T-helper 17 cell (primary cell): ENCODE data around the gene PANK2. TPM values are rescaled to one million over a fixed set of nuclear protein-coding genes. Genes with fewer than 3 reads are reported as not detected.
"Not testable (repeated sequence)": the region's sequence is repeated elsewhere in the genome, so short reads cannot be mapped to it uniquely, and the experiment has no call there.

ENCODE experiments used
- ATAC-seq: fragments of 150-1000 bp; cut with Tn5 transposase; 2 replicates; pipeline ENCODE4 v1.10.0; 2021; ENCODE audit warnings: mild to moderate bottlenecking, moderate library complexity
- DNase-seq, 3 donors: peaks; one replicate each; pipeline versions ENCODE4 v3.0.0 to v3.0.0-alpha.2; 2020 to 2021
- H3K9me3 ChIP-seq: one replicate; pipeline ENCODE4 v1.7.0; 2013; ENCODE audit warnings: low read length, mild to moderate bottlenecking; ENCODE audit not compliant: control insufficient read depth, poor library complexity, severe bottlenecking
- H3K27ac Mint-ChIP-seq: one replicate; pipeline ENCODE4 v1.8.0; 2022; ENCODE audit warnings: mild to moderate bottlenecking, moderate library complexity, mixed read lengths
- H3K27me3 Mint-ChIP-seq: one replicate; pipeline ENCODE4 v1.8.0; 2022; ENCODE audit warnings: mixed read lengths
- H3K36me3 Mint-ChIP-seq: one replicate; pipeline ENCODE4 v1.8.0; 2022; ENCODE audit warnings: low read depth, mixed read lengths
- H3K4me1 Mint-ChIP-seq: one replicate; pipeline ENCODE4 v1.8.0; 2022; ENCODE audit warnings: mild to moderate bottlenecking, mixed read lengths
- H3K4me3 Mint-ChIP-seq: one replicate; pipeline ENCODE4 v1.8.0; 2022; ENCODE audit warnings: mild to moderate bottlenecking, moderate library complexity, mixed read lengths
- total RNA-seq, 4 donors: library from RNA in 2 of 4; stranded (reverse) in 2 of 4; gene quantifications; one replicate each; pipeline ENCODE4 v1.2.3 and lab custom pipeline; 2022 to 2026

The PANK2 gene
- 10 to 100 TPM; 47.2 to 53.0 TPM for total RNA-seq
- total RNA-seq (lab: John Stamatoyannopoulos, UW), result 79.3 to 130 reads per million in 2 donors

DNA sequence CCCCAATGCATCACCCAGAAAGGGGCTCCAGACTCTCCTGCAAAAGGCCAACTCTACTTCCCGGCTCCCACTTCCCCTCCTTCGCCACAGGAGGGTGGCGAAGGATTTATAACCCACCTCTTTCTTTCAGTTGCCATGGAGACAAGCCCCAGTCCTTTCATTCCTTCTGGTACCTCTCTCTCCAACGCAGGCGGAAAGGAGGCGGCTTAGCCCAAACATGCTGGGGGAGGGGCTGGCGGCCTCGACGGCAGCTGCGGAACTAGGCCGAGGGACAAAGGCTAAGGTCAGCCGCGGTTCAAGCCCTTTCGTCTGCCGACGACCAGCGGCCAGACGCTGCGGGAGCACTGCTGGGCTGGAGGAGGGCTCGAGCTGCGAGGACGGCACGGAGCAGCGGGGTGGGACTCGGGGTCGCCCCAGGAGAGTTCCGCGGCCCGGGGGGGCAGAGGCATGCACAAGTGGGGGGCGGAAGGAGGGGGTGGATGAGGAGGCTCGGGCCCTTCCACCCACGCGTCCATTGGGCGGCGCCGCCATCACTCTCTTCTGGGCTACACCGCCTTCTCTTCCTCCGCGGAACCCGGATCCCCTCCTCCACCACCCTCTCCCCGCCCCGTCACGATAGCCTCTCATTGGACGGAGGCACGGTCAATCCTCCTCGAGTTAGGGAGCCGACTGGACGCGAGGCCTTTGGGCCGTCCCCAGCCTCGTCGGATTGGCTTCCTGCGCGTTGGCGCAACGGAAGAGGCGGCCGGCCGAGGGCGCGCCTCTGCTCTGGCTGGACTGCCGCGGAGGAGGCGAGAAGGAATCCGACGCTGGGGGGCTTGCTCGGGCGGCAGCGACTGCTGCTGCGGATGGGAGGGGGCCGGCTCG is at the start of gene PANK2:
Gene PANK2, plus strand, starts transcription at position 766 of the 867 bp plus-strand sequence.
- peak; percentile 88 to 95 (median 93) for DNase-seq
- Mint-ChIP-seq H3K4me1 (peaks cover 41% of the 10 kb centered on the region), H3K27me3 (no peaks in the 10 kb centered on the region), H3K27ac (peak within 1 kb of the TSS; percentile 99), H3K4me3 (peak within 1 kb of the TSS; percentile 99), H3K36me3 (peaks cover 8% of the 10 kb centered on the region)
- H3K9me3 ChIP-seq, result no peaks in the 10 kb centered on the region
- peak; percentile 97 for ATAC-seq

DNA sequence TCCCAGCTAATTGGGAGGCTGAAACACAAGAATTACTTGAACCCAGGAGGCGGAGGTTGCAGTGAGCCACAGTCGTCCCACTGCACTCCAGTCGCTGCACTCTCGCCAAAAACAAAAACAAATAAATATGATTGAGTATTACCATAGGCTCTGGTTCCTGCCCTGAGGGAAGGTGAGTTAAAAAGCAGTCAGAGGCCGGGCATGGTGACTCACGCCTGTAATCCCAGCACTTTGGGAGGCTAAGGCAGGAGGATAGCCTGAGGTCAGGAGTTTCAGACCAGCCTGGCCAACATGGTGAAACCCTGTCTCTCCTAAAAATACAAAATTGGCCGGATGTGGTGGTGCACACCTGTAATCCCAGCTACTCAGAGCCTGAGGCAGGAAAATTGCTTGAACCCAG is 49.0 kb upstream of the PANK2 start:
- not testable (repeated sequence) for H3K27ac Mint-ChIP-seq, H3K36me3 Mint-ChIP-seq, H3K27me3 Mint-ChIP-seq, H3K4me3 Mint-ChIP-seq, H3K9me3 ChIP-seq, ATAC-seq, H3K4me1 Mint-ChIP-seq, DNase-seq

GRCh38 chr20:3842348-3842930 is 46.7 kb upstream of the PANK2 start:
- Mint-ChIP-seq H3K27me3 (no peaks in the 10 kb centered on the region), H3K27ac (no peak overlapping the region), H3K4me1 (peaks cover 7% of the 10 kb centered on the region), H3K36me3 (peaks cover 2% of the 10 kb centered on the region), H3K4me3 (no peak overlapping the region)
- DNase-seq (no peak), ATAC-seq (no peak)
- no peaks in the 10 kb centered on the region for H3K9me3 ChIP-seq

- Mint-ChIP-seq H3K27me3 (no peaks in the 10 kb centered on the region), H3K4me1 (peaks cover 7% of the 10 kb centered on the region), H3K4me3 (no peak overlapping the region), H3K27ac (no peak overlapping the region), H3K36me3 (peaks cover 2% of the 10 kb centered on the region)
- no peaks in the 10 kb centered on the region for H3K9me3 ChIP-seq
- no peak for DNase-seq
- no peak for ATAC-seq
These were observed 45.7 kb upstream of the PANK2 start for GRCh38 chr20:3843490-3843889.

DNA sequence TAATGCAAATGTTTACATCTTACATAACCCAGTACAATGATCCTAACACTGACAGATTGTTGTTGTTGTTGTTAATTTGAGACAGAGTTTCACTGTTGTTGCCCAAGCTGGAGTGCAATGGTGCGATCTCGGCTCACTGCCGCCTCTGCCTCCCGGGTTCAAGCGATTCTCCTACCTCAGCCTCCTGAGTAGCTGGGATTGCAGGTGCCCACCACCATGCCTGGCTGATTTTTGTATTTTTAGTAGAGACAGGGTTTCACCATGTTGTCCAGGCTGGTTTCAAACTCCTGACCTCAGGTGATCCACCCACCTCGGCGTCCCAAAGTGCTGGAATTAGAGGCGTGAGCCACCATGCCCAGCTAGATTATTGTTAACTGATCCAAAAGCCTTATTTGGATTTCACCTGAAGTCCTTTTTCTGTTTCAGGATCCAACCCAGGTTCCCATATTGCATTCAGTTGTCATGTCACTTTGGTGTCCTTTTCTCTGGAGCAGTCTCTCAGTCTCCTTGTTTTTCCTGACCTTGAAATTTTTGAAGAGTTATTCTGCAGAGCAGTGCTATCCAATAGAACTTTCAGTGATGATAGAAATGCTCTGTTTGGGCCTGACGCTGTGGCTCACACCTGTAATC is 45.1 kb upstream of the PANK2 start:
- not testable (repeated sequence) for H3K9me3 ChIP-seq, H3K36me3 Mint-ChIP-seq, DNase-seq, H3K27me3 Mint-ChIP-seq, H3K4me1 Mint-ChIP-seq, ATAC-seq
- Mint-ChIP-seq H3K27ac (peak overlapping the region; percentile 11), H3K4me3 (peak overlapping the region; percentile 59)

GRCh38 chr20:3846378-3846739 is 42.8 kb upstream of the PANK2 start:
- H3K9me3 ChIP-seq, result no peaks in the 10 kb centered on the region
- Mint-ChIP-seq H3K27me3 (no peaks in the 10 kb centered on the region), H3K36me3 (no peaks in the 10 kb centered on the region), H3K4me3 (peak overlapping the region; percentile 88), H3K27ac (peak overlapping the region; percentile 80), H3K4me1 (peaks cover 12% of the 10 kb centered on the region)
- no peak for DNase-seq
- ATAC-seq, result no peak

- DNase-seq (peak; percentile 75 to 85 (median 83)), ATAC-seq (peak; percentile 100)
- Mint-ChIP-seq H3K27me3 (no peaks in the 10 kb centered on the region), H3K4me3 (peak within 1 kb of the TSS; percentile 88), H3K36me3 (no peaks in the 10 kb centered on the region), H3K27ac (peak within 1 kb of the TSS; percentile 80), H3K4me1 (peaks cover 12% of the 10 kb centered on the region)
- no peaks in the 10 kb centered on the region for H3K9me3 ChIP-seq
These were observed 42.3 kb upstream of the PANK2 start, which contains the start of gene MAVS for GRCh38 chr20:3846740-3847428. Gene MAVS, plus strand, starts transcription at chr20:3846834. Its CDS starts 7,791 bp downstream, at chr20:3854625.

DNA sequence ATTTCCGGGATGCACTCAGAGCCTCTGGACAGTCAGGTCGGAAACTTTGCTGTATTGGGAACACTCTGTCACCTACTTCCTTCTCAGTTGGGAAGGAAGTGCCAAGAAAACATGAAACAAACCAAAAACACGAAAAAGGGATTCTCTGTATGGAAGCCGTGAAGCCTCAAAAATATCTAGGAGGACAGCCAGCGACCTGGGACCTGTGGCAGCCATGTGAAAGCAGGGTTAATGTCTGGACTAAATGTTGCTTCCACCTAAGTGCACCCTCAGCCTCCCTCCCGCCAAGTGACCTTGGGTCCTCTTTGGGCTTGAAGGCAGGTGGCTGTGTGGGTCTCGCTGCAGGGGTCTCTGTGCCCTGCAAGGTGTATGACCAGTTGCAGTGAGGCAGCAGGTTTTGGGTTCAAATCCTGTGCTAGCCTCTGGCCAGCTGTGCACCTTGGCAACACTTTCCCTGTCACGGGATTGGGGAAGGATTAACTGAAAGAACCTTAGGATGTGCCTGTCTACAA is 41.7 kb upstream of the PANK2 start:
- ATAC-seq, result no peak
- peak overlapping the region; percentile 88 for H3K4me3 Mint-ChIP-seq
- no peaks in the 10 kb centered on the region for H3K9me3 ChIP-seq
- no peaks in the 10 kb centered on the region for H3K36me3 Mint-ChIP-seq
- peaks cover 12% of the 10 kb centered on the region for H3K4me1 Mint-ChIP-seq
- no peaks in the 10 kb centered on the region for H3K27me3 Mint-ChIP-seq
- H3K27ac Mint-ChIP-seq, result peak overlapping the region; percentile 80
- no peak for DNase-seq

DNA sequence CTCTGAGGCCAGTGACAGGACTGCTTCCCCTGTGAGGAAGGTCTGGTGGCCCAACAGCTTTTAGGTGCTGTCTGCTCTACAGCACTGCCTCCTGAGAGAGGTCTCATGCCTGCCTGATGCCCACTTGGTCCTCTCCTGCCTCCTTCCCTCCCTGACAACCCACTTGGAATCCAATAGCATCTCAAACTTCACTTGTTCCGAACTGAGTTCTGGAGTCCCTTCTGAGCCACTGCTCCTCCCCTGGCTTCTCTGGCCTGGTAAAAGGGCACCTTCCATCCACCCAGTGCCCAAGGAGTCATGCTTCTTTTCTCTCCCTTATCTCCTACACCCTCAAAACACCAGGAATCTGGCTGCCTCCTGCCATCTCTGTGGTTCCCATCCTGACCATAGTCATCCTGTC is 40.6 kb upstream of the PANK2 start:
- DNase-seq (no peak), ATAC-seq (no peak)
- Mint-ChIP-seq H3K4me3 (peak overlapping the region; percentile 88), H3K36me3 (no peaks in the 10 kb centered on the region), H3K27ac (peak overlapping the region; percentile 78), H3K4me1 (peaks cover 12% of the 10 kb centered on the region), H3K27me3 (no peaks in the 10 kb centered on the region)
- no peaks in the 10 kb centered on the region for H3K9me3 ChIP-seq

GRCh38 chr20:3854462-3854871 is 34.7 kb upstream of the PANK2 start:
- no peak for ATAC-seq

DNA sequence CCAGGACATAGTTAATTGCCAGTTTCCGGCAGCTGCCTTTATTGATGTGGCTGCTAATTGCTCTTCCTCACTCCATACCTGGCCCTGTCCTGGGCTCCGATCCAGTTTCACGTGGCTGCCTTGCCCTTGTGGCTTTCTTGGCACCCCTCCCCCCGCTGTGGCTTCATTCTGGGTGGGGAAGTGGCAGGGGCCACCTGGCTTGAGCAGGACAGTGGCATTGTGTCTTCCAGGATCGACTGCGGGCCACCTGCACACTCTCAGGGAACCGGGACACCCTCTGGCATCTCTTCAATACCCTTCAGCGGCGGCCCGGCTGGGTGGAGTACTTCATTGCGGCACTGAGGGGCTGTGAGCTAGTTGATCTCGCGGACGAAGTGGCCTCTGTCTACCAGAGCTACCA is 31.8 kb upstream of the PANK2 start:
- ATAC-seq, result no peak
- Mint-ChIP-seq H3K4me1 (peaks cover 10% of the 10 kb centered on the region), H3K4me3 (no peak overlapping the region), H3K27me3 (no peaks in the 10 kb centered on the region), H3K36me3 (peaks cover 10% of the 10 kb centered on the region), H3K27ac (peak overlapping the region; percentile 29)
- no peaks in the 10 kb centered on the region for H3K9me3 ChIP-seq
- DNase-seq, result no peak

More at GRCh38 chr20:3854462-3854871, 34.7 kb upstream of the PANK2 start:
- H3K27me3 Mint-ChIP-seq, result no peaks in the 10 kb centered on the region
- no peaks in the 10 kb centered on the region for H3K9me3 ChIP-seq
- DNase-seq, result no peak
- H3K27ac Mint-ChIP-seq, result peak overlapping the region; percentile 60
- H3K36me3 Mint-ChIP-seq, result peaks cover 5% of the 10 kb centered on the region
- H3K4me3 Mint-ChIP-seq, result no peak overlapping the region
- peaks cover 10% of the 10 kb centered on the region for H3K4me1 Mint-ChIP-seq

- DNase-seq, result no peak
- no peak overlapping the region for H3K27ac Mint-ChIP-seq
- no peaks in the 10 kb centered on the region for H3K27me3 Mint-ChIP-seq
- no peaks in the 10 kb centered on the region for H3K9me3 ChIP-seq
- no peak for ATAC-seq
- peaks cover 14% of the 10 kb centered on the region for H3K36me3 Mint-ChIP-seq
- no peak overlapping the region for H3K4me3 Mint-ChIP-seq
- peaks cover 10% of the 10 kb centered on the region for H3K4me1 Mint-ChIP-seq
These were observed 30.5 kb upstream of the PANK2 start for GRCh38 chr20:3858689-3859088.

DNA sequence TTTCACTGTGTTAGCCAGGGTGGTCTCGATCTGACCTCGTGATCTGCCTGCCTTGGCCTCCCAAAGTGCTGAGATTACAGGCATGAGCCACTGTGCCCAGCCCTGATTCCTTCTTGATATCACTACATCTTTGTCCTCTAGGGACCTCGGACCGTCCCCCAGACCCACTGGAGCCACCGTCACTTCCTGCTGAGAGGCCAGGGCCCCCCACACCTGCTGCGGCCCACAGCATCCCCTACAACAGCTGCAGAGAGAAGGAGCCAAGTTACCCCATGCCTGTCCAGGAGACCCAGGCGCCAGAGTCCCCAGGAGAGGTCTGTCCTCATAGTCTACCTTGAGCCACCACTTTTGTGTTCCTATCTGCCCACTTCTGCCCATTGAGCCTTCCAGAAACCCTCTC is 28.0 kb upstream of the PANK2 start:
- ATAC-seq (no peak), DNase-seq (no peak)
- Mint-ChIP-seq H3K27ac (no peak overlapping the region), H3K4me1 (peaks cover 7% of the 10 kb centered on the region), H3K4me3 (no peak overlapping the region), H3K36me3 (peaks cover 16% of the 10 kb centered on the region), H3K27me3 (no peaks in the 10 kb centered on the region)
- H3K9me3 ChIP-seq, result no peaks in the 10 kb centered on the region
